Fibroblast of pulmonary artery (primary cell): ENCODE results near the gene OMA1.

Source experiments
- DNase-seq: peaks from one replicate; pipeline ENCODE4 v3.0.0-alpha.2; 2010; ENCODE audit warnings: low read depth
- H3K4me3 ChIP-seq: replicated peaks from 2 replicates; pipeline ENCODE4 v1.5.1; 2011; ENCODE audit warnings: low read depth, mild to moderate bottlenecking, control low read depth, low read length, moderate library complexity
- TF ChIP-seq, protein P1 (sequence below): IDR thresholded peaks from 2 replicates; pipeline ENCODE4 v1.5.1; 2011; ENCODE audit warnings: mild to moderate bottlenecking, control low read depth, low read length, inconsistent platforms; ENCODE audit errors: missing control alignments

OMA1 gene

DNA sequence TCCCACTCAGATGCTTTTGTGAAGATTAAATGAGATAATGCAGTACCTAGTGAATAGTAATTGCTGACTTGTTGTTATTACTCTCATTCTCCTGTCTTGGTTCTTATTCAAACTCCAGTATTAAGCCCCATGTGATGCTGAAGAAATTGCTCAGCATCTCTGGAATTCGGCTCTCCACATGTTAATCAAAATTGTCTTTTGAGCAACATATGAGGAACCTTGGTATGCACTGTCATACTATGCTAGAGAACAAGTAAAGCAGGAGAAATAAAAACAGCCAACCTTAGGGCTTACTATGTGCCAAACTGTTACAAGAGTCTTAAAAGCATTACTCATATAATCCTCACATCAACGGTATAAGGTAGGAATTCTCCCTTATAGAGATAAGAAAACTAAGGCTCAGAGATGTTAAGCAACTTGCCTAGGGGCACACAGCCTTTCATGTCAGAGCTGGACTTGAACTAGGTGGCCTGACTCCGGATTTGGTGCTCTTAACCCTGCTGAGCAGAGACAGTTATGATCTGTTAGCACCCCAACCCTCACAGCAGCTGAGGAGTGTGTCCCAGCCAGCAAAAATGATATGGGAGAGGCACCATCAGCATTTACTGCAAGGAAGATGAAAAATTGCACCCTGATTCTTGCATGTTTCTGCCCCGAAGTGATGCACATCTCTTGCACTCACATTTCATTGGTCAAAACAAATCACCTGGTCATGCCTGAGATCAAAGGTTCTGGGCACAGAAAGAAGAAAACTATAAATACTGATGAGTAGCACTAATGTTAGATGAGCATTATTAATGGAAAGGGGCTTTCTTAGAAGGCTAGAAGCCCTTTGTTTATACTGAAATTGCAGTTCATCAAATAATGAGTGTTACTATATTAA lies 102.3 kb downstream of the OMA1 start:
- no peak overlapping the region for H3K4me3 ChIP-seq
- no peak for DNase-seq
- TF ChIP-seq, protein P1, sequence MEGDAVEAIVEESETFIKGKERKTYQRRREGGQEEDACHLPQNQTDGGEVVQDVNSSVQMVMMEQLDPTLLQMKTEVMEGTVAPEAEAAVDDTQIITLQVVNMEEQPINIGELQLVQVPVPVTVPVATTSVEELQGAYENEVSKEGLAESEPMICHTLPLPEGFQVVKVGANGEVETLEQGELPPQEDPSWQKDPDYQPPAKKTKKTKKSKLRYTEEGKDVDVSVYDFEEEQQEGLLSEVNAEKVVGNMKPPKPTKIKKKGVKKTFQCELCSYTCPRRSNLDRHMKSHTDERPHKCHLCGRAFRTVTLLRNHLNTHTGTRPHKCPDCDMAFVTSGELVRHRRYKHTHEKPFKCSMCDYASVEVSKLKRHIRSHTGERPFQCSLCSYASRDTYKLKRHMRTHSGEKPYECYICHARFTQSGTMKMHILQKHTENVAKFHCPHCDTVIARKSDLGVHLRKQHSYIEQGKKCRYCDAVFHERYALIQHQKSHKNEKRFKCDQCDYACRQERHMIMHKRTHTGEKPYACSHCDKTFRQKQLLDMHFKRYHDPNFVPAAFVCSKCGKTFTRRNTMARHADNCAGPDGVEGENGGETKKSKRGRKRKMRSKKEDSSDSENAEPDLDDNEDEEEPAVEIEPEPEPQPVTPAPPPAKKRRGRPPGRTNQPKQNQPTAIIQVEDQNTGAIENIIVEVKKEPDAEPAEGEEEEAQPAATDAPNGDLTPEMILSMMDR = no peak

DNA sequence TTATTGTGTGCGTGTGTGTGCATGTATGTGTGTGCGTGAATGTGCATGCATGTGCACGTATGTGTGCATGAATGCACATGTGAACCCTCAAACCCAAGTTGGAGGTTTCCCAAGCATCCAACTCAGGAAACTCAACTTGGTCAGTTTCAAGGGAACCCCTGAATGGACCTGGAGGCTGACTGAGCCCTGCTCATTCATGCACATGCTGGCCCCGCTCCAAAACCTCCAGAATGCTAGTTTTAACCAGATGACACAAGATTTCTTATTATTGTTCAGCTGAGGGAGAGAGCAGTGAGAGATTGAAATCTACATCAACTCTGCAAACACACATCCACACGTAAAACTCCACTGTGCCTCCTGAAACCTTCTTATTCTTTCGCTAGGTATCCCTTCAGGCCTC lies 104.4 kb downstream of the OMA1 start:
- no peak for DNase-seq
- no peak overlapping the region for H3K4me3 ChIP-seq
- TF ChIP-seq, protein P1 = no peak

- no peak for DNase-seq
- H3K4me3 ChIP-seq = no peak overlapping the region
- TF ChIP-seq, protein P1 = no peak
Measured at GRCh38 chr1:58441699-58442098, 104.8 kb downstream of the OMA1 start.

DNA sequence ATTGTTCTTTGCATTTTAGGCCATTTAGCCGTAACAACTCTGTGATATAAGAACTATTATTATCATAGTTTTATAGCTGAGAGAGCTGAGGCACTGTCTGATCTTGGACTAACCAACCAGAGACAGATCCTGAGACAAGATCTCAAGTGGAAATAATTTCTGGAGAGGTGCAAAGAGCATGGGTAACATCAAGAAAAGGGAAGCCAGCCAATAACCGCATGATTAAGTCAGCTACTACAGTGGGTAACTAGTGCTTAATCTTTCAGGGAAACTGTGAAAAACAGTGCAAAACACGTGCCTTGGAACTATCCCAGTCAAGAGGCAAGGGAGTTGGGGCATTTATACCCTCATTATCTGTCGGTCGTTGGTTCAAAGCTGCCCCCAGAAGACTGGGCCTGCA lies 105.8 kb downstream of the OMA1 start:
- no peak overlapping the region for H3K4me3 ChIP-seq
- DNase-seq = no peak
- TF ChIP-seq, protein P1 = no peak

DNA sequence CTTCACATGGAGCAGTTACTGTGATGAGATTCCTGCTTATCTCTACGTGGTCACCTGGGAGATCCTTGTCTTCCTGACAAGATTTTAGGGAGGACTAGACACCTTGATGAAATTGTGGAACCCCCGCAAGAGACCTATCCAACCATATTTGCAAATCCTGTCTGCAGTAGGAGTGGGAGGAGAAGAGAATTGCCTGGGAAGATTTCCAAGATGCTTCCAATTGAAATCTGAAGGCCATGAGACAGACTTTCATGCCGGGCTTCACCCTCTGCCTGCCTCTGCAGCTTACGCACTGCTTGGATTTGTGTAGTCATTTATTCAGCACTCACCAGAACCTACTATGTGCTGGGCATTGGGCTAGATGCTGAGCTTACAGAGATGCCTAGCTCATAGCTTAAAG lies 106.6 kb downstream of the OMA1 start:
- H3K4me3 ChIP-seq = no peak overlapping the region
- TF ChIP-seq, protein P1 = no peak
- peak; percentile 24 for DNase-seq

GRCh38 chr1:58438468-58438867 lies 108.1 kb downstream of the OMA1 start:
- DNase-seq = no peak
- TF ChIP-seq, protein P1 = no peak
- H3K4me3 ChIP-seq = no peak overlapping the region

- no peak for DNase-seq
- TF ChIP-seq, protein P1 = no peak
- H3K4me3 ChIP-seq = no peak overlapping the region
Measured at GRCh38 chr1:58437623-58438022, 108.9 kb downstream of the OMA1 start.
